ENCODE data around the gene MARCO. TPM values are rescaled to one million over a fixed set of nuclear protein-coding genes. Genes with fewer than 3 reads are reported as not detected.

MARCO gene
- total and polyA plus RNA-seq, 10 of the 15 experiments (the other 5 are each of a cell fraction or from before 2014, with no cell fraction given) = 0.13 to 0.67 (median 0.32) TPM; not detected in 5

- DNase-seq (ENCODE audit: low read depth, low spot score) (no peak), FAIRE-seq (no peak), ATAC-seq (no peak)
- CTCF ChIA-PET = no interaction called here
- Histone ChIP-seq H3K27me3 (replicated peaks in 1 of 2; ENCODE audit: control insufficient read depth in 2 of 2, insufficient read depth in 2 of 2, low read length in 1 of 2) (peaks cover 0 to 4% of the 10 kb centered on the region in 2 experiments; a peak in 1 of 4 replicates), H3K27ac (ENCODE audit: control insufficient read depth, insufficient read depth) (no peak overlapping the region), H3K9ac (ENCODE audit: control insufficient read depth, insufficient read depth, low read length) (no peak overlapping the region), H4K20me1 (ENCODE audit: control insufficient read depth, insufficient read depth) (no peaks in the 10 kb centered on the region), H3K79me2 (ENCODE audit: control insufficient read depth, insufficient read depth, low read length) (no peaks in the 10 kb centered on the region), H2AFZ (ENCODE audit: control insufficient read depth, low read depth, low read length) (no peak overlapping the region), H3K9me3 (replicated peaks; ENCODE audit: control insufficient read depth, insufficient read depth, low read length) (no peaks in the 10 kb centered on the region), H3K36me3 (ENCODE audit: control insufficient read depth in 2 of 2, insufficient read depth in 2 of 2, low read length in 1 of 2) (no peaks in the 10 kb centered on the region), H3K4me2 (ENCODE audit: control insufficient read depth, insufficient read depth) (no peak overlapping the region), H3K4me1 (ENCODE audit: control insufficient read depth, insufficient read depth, low read length) (no peaks in the 10 kb centered on the region), H3K4me3 (no peak overlapping the region)
- SMC1A ChIA-PET (ENCODE audit: uncharacterized antibody, unreplicated experiment) = interaction anchor here (0.9 kb wide), 1 partner anchor 50 kb away, joined by 3 read pairs; no protein-coding TSS in a partner anchor
- BruUV-seq (replicated peaks) = no TSS peak
- in situ Hi-C loops (cut with MboI) (no loop called here), intact Hi-C loops (cut with micrococcal nuclease; ENCODE audit: unreplicated experiment) (no loop called here)
- POLR2A ChIA-PET = no interaction called here
- RAD21 ChIA-PET (ENCODE audit: unreplicated experiment) = no interaction called here
- TF ChIP-seq CHD4 (IDR thresholded peaks at IDR 0.05) = no peak
- TF ChIP-seq POLR2AphosphoS5 (IDR thresholded peaks at IDR 0.05; ENCODE audit: low read length) = no peak
- TF ChIP-seq SPI1 (IDR thresholded peaks at IDR 0.05; ENCODE audit: borderline replicate concordance, insufficient read depth, low read depth, low read length) = no peak
- no peak for TF ChIP-seq ZNF274 (IDR thresholded peaks at IDR 0.05; ENCODE audit: insufficient read depth, insufficient read length)
- TF ChIP-seq EP300 (IDR thresholded peaks at IDR 0.05; ENCODE audit: borderline replicate concordance in 1 of 2, control insufficient read depth in 1 of 2, low read depth in 2 of 2, low read length in 2 of 2) = no peak
- no peak for TF ChIP-seq NR2C1 (IDR thresholded peaks at IDR 0.05)
- no peak for TF ChIP-seq HCFC1 (IDR thresholded peaks at IDR 0.05; ENCODE audit: low read length)
- no peak for TF ChIP-seq RUNX3 (IDR thresholded peaks at IDR 0.05; ENCODE audit: low read length)
- no peak for TF ChIP-seq EGR1 (IDR thresholded peaks at IDR 0.05; ENCODE audit: borderline replicate concordance in 1 of 2, low read depth in 2 of 2, low read length in 2 of 2)
- TF ChIP-seq, protein P1, sequence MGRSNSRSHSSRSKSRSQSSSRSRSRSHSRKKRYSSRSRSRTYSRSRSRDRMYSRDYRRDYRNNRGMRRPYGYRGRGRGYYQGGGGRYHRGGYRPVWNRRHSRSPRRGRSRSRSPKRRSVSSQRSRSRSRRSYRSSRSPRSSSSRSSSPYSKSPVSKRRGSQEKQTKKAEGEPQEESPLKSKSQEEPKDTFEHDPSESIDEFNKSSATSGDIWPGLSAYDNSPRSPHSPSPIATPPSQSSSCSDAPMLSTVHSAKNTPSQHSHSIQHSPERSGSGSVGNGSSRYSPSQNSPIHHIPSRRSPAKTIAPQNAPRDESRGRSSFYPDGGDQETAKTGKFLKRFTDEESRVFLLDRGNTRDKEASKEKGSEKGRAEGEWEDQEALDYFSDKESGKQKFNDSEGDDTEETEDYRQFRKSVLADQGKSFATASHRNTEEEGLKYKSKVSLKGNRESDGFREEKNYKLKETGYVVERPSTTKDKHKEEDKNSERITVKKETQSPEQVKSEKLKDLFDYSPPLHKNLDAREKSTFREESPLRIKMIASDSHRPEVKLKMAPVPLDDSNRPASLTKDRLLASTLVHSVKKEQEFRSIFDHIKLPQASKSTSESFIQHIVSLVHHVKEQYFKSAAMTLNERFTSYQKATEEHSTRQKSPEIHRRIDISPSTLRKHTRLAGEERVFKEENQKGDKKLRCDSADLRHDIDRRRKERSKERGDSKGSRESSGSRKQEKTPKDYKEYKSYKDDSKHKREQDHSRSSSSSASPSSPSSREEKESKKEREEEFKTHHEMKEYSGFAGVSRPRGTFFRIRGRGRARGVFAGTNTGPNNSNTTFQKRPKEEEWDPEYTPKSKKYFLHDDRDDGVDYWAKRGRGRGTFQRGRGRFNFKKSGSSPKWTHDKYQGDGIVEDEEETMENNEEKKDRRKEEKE (IDR thresholded peaks at IDR 0.05) = no peak
- no peak for TF ChIP-seq YY1 (IDR thresholded peaks at IDR 0.05; ENCODE audit: low read depth, low read length)
- no peak for TF ChIP-seq SMC3 (IDR thresholded peaks at IDR 0.05; ENCODE audit: borderline replicate concordance, low read length)
- TF ChIP-seq MYB (IDR thresholded peaks at IDR 0.05; ENCODE audit: borderline replicate concordance, low read depth, low read length) = no peak
- TF ChIP-seq ZNF687 (IDR thresholded peaks at IDR 0.05) = no peak
- no peak for TF ChIP-seq BACH1 (IDR thresholded peaks at IDR 0.05; ENCODE audit: borderline replicate concordance)
- no peak for TF ChIP-seq PBX3 (IDR thresholded peaks at IDR 0.05; ENCODE audit: insufficient replicate concordance, low read depth, low read length)
- no peak for TF ChIP-seq ZNF207 (IDR thresholded peaks at IDR 0.05; ENCODE audit: borderline replicate concordance)
These were observed 2.0 kb upstream of the MARCO start for GRCh38 chr2:118939994-118940393.
